GM12801 (cell line): ENCODE results near the gene FARP1.

Source experiments
- CTCF ChIP-seq: IDR thresholded peaks from one replicate; pipeline ENCODE4 v1.5.1; 2011; ENCODE audit warnings: control low read depth; ENCODE audit not compliant: insufficient read length; ENCODE audit errors: extremely low read depth

The FARP1 gene

GRCh38 chr13:98286799-98287198 is 143.9 kb downstream of the FARP1 start:
- TF ChIP-seq CTCF: no peak

- no peak for TF ChIP-seq CTCF
These were observed 145.3 kb downstream of the FARP1 start for GRCh38 chr13:98288211-98288610.

GRCh38 chr13:98289339-98289945 is 146.5 kb downstream of the FARP1 start:
- no peak for TF ChIP-seq CTCF

GRCh38 chr13:98290261-98290660 is 147.4 kb downstream of the FARP1 start:
- no peak for TF ChIP-seq CTCF

GRCh38 chr13:98291658-98292057 is 148.8 kb downstream of the FARP1 start:
- no peak for TF ChIP-seq CTCF

GRCh38 chr13:98293103-98293502 is 150.2 kb downstream of the FARP1 start:
- TF ChIP-seq CTCF: no peak

GRCh38 chr13:98293570-98294142 is 150.8 kb downstream of the FARP1 start:
- TF ChIP-seq CTCF: no peak

GRCh38 chr13:98295371-98295770 is 152.5 kb downstream of the FARP1 start:
- no peak for TF ChIP-seq CTCF
